H1 (cell line): ENCODE measurements around the gene BRD4.

ENCODE experiments used
- CBX5 ChIP-seq: fragments of 300-800, 300-1000 bp; sonication (generic); IDR thresholded peaks from 2 replicates; pipeline ENCODE4 v1.7.1; 2016; ENCODE audit warnings: antibody characterized with exemption, low read length, low read depth
- EZH2 ChIP-seq: fragments of 200-600 bp; sonication (generic); IDR thresholded peaks from 2 replicates; pipeline ENCODE4 v1.7.1; 2012; ENCODE audit warnings: low read depth, mild to moderate bottlenecking, moderate library complexity, low read length, inconsistent platforms; ENCODE audit not compliant: severe bottlenecking
- HDAC2 ChIP-seq, 2 experiments: fragments of 300-600 bp in 1 of 2; sonication (generic) in 1 of 2; IDR thresholded peaks; 2 replicates each; pipeline ENCODE4 v1.6.1; 2011 to 2012; ENCODE audit warnings: low read depth in 2 of 2, low read length in 2 of 2, mild to moderate bottlenecking in 2 of 2, moderate library complexity in 2 of 2, borderline replicate concordance in 1 of 2, inconsistent platforms in 1 of 2
- KDM4A ChIP-seq: IDR thresholded peaks from one replicate; pipeline ENCODE4 v1.7.1; 2012; ENCODE audit warnings: low read depth, mild to moderate bottlenecking, moderate library complexity, low read length, inconsistent platforms; ENCODE audit not compliant: severe bottlenecking
- MAFK ChIP-seq: IDR thresholded peaks from 2 replicates; pipeline ENCODE4 v1.6.1; 2012; ENCODE audit warnings: low read depth, mild to moderate bottlenecking, improper control_type of control experiment, low read length
- POLR2A ChIP-seq, 2 experiments: IDR thresholded peaks; 1 replicate in 1 of 2; 2 replicates in 1 of 2; pipeline ENCODE4 v1.6.1; 2011; ENCODE audit warnings: low read depth in 2 of 2, low read length in 2 of 2, mild to moderate bottlenecking in 2 of 2; ENCODE audit errors: control extremely low read depth in 1 of 2
- POLR2AphosphoS5 ChIP-seq: IDR thresholded peaks from 2 replicates; pipeline ENCODE4 v1.6.1; 2011; ENCODE audit warnings: low read depth, low read length
- POU5F1 ChIP-seq: IDR thresholded peaks from 2 replicates; pipeline ENCODE4 v1.6.1; 2011; ENCODE audit warnings: low read depth, mild to moderate bottlenecking, low read length, moderate library complexity
- RFX5 ChIP-seq: IDR thresholded peaks from 2 replicates; pipeline ENCODE4 v1.6.1; 2011; ENCODE audit warnings: low read depth, low read length, improper control_type of control experiment, borderline replicate concordance
- SRF ChIP-seq: IDR thresholded peaks from 2 replicates; pipeline ENCODE4 v1.6.1; 2011; ENCODE audit warnings: mild to moderate bottlenecking, low read depth, low read length, moderate library complexity
- ZNF274 ChIP-seq: IDR thresholded peaks from 2 replicates; pipeline ENCODE4 v1.7.0; 2012; ENCODE audit warnings: low read length, borderline replicate concordance; ENCODE audit errors: extremely low read depth
- TF ChIP-seq, protein P1 (sequence below), 3 experiments: IDR thresholded peaks; 1 replicate in 2 of 3; 2 replicates in 1 of 3; pipeline versions ENCODE4 v1.5.1 to v1.6.1; 2011; ENCODE audit warnings: low read length in 3 of 3, mild to moderate bottlenecking in 3 of 3, inconsistent platforms in 2 of 3, low read depth in 1 of 3, moderate library complexity in 1 of 3; ENCODE audit not compliant: insufficient read depth in 1 of 3; ENCODE audit errors: control extremely low read depth in 1 of 3
- TF ChIP-seq, protein P2 (sequence below): IDR thresholded peaks from 2 replicates; pipeline ENCODE4 v1.6.1; 2011; ENCODE audit warnings: low read depth, mild to moderate bottlenecking, low read length; ENCODE audit not compliant: insufficient read depth
- TF ChIP-seq, protein P3 (sequence below): IDR thresholded peaks from 2 replicates; pipeline ENCODE4 v1.6.1; 2011; ENCODE audit warnings: low read length, improper control_type of control experiment

DNA sequence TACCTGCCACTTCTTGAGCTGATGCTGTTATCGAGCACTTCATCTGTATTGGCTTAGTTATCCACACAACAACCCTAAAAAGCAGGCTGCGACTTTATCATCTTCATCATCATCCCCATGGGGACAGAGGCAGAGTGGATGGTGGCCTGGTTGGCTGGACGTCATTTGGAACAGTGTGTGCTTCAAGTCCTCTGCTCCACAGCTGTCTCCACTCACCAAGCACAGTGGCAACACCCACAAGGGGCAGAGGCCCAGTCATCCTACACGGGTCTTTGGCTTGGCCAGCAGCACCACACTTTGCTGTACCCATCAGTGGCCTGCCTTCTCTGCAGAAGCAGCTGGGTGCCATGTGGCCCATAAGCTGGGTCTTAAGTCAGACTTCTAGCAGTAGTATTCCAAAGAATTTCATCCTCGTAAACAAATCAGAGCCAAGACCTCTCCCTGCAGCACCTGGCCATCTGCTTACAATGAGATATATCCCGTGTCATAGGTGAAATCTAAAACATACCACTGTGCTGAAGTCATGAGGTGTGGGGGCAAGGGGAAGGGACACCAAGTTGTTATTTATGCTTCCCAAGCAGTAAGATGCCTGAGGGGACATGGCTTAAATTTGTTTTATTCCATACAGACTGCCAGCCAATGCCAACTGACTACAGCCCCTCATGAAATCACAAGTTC, 52.2 kb downstream of the BRD4 start:
- TF ChIP-seq, protein P1, sequence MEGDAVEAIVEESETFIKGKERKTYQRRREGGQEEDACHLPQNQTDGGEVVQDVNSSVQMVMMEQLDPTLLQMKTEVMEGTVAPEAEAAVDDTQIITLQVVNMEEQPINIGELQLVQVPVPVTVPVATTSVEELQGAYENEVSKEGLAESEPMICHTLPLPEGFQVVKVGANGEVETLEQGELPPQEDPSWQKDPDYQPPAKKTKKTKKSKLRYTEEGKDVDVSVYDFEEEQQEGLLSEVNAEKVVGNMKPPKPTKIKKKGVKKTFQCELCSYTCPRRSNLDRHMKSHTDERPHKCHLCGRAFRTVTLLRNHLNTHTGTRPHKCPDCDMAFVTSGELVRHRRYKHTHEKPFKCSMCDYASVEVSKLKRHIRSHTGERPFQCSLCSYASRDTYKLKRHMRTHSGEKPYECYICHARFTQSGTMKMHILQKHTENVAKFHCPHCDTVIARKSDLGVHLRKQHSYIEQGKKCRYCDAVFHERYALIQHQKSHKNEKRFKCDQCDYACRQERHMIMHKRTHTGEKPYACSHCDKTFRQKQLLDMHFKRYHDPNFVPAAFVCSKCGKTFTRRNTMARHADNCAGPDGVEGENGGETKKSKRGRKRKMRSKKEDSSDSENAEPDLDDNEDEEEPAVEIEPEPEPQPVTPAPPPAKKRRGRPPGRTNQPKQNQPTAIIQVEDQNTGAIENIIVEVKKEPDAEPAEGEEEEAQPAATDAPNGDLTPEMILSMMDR (IDR thresholded peaks at IDR 0.05; ENCODE audit: control extremely low read depth in 1 of 3, insufficient read depth in 1 of 3, low read depth in 1 of 3, low read length in 3 of 3): no peak
- TF ChIP-seq POLR2AphosphoS5 (peak; percentile 18; the same call in 1 of the 2 replicates), POLR2A (IDR thresholded peaks at IDR 0.05; ENCODE audit: control extremely low read depth in 1 of 2, low read depth in 2 of 2, low read length in 2 of 2) (no peak), SRF (no peak), MAFK (no peak), HDAC2 (IDR thresholded peaks at IDR 0.05; ENCODE audit: borderline replicate concordance in 1 of 2, low read depth in 2 of 2, low read length in 2 of 2) (no peak), CBX5 (no peak), POU5F1 (no peak), ZNF274 (no peak), KDM4A (no peak), RFX5 (no peak), EZH2 (no peak)
- TF ChIP-seq, protein P2, sequence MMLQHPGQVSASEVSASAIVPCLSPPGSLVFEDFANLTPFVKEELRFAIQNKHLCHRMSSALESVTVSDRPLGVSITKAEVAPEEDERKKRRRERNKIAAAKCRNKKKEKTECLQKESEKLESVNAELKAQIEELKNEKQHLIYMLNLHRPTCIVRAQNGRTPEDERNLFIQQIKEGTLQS: no peak
- TF ChIP-seq, protein P3, sequence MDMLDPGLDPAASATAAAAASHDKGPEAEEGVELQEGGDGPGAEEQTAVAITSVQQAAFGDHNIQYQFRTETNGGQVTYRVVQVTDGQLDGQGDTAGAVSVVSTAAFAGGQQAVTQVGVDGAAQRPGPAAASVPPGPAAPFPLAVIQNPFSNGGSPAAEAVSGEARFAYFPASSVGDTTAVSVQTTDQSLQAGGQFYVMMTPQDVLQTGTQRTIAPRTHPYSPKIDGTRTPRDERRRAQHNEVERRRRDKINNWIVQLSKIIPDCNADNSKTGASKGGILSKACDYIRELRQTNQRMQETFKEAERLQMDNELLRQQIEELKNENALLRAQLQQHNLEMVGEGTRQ: no peak
